Upper lobe of right lung (tissue), 1 donor: ENCODE results near the gene TMEM72. TPM values are rescaled to one million over a fixed set of nuclear protein-coding genes. Genes with fewer than 3 reads are reported as not detected.

Experiments used
- ATAC-seq: fragments of 200-7000 bp; cut with Tn5 transposase; one replicate; pipeline ENCODE4 v1.9.1; 2020; ENCODE audit warnings: mild to moderate bottlenecking, moderate library complexity
- DNase-seq: peaks from one replicate; pipeline ENCODE4 v3.0.0-alpha.2; 2020
- H3K27ac ChIP-seq: fragments of 200-600 bp; one replicate; pipeline ENCODE4 v1.8.0; 2022
- H3K27me3 ChIP-seq: fragments of 200-600 bp; one replicate; pipeline ENCODE4 v1.8.0; 2022; ENCODE audit warnings: mild to moderate bottlenecking
- H3K36me3 ChIP-seq: fragments of 200-600 bp; one replicate; pipeline ENCODE4 v1.8.0; 2022
- H3K4me1 ChIP-seq: fragments of 200-600 bp; one replicate; pipeline ENCODE4 v1.8.0; 2022
- H3K4me3 ChIP-seq: fragments of 200-600 bp; one replicate; pipeline ENCODE4 v1.8.0; 2022; ENCODE audit warnings: mild to moderate bottlenecking
- H3K9me3 ChIP-seq: fragments of 200-600 bp; one replicate; pipeline ENCODE4 v1.8.0; 2022
- intact Hi-C: fragments of 100-400 bp; cut with DNase I; formaldehyde crosslinking; loops from one replicate; pipeline ENCODE4 v1.11.0; 2022
- total RNA-seq: library from RNA; stranded (reverse); fragmentation: NEBNext Ultra II Directional; extraction: Animal tissue kit (Norgen Biotek cat#: 25700); gene quantifications from one replicate; pipeline ENCODE4 v1.2.1, GENCODE V29; 2021
- TF ChIP-seq, protein P1 (sequence below): fragments of 200-600 bp; IDR thresholded peaks from one replicate; pipeline ENCODE4 v1.8.0; 2022; ENCODE audit warnings: antibody characterized with exemption
- donor health status: DM: no; HTN: yes; CAD: no; lungs with severe emphysema.

TMEM72 gene
- total RNA-seq, 1 donor from 2014 or later: not detected

DNA sequence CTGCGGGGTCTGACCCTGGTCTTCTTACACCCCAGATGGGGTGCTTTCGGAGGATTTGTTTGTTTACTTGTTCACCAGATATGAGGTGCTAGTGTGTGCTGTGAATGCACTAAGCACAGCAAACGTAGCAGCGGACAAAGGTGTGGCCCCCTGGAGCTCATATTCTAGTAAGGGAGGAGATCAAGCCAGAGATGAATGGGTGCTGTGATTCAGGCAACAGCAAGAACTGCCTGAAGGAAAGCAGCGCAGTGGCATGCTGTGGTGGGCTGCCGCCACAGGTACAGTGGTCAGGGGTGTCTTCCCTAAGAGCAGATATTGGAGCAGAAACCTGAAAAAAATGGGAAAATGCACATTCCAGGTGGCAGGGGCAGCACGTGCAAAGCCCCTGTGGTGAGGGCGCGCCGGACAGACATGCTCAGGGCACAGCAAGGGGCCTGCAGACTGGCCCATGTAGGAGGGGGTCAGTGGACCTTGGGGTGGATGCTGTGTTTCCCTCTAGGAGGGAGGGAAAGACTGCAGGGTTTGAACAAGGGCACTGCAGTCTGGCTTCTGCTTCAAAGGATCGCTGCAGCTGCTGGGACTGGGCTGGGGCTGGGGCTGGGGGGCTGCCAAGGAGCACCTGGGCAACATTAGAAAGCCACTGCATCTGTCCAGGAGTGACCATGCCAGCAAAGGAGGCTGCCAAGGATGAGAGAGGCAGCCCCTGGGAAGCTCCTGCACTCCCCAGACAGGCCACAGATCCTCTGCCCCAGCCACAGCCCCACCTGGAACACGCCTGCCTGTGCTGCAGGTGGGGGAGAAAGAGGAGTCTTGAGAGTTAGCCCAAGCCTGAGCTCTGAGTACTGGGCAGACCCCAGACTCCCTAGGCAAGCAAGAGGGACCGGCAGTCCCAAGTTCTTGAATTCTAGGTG, 68.4 kb downstream of the TMEM72 start:
- Histone ChIP-seq H3K9me3 (no peaks in the 10 kb centered on the region), H3K36me3 (peaks cover 16% of the 10 kb centered on the region), H3K27ac (peak overlapping the region; percentile 92), H3K4me1 (peaks cover 69% of the 10 kb centered on the region), H3K4me3 (peak overlapping the region; percentile 73), H3K27me3 (no peaks in the 10 kb centered on the region)
- ATAC-seq: no peak
- intact Hi-C loops: no loop called here
- TF ChIP-seq, protein P1, sequence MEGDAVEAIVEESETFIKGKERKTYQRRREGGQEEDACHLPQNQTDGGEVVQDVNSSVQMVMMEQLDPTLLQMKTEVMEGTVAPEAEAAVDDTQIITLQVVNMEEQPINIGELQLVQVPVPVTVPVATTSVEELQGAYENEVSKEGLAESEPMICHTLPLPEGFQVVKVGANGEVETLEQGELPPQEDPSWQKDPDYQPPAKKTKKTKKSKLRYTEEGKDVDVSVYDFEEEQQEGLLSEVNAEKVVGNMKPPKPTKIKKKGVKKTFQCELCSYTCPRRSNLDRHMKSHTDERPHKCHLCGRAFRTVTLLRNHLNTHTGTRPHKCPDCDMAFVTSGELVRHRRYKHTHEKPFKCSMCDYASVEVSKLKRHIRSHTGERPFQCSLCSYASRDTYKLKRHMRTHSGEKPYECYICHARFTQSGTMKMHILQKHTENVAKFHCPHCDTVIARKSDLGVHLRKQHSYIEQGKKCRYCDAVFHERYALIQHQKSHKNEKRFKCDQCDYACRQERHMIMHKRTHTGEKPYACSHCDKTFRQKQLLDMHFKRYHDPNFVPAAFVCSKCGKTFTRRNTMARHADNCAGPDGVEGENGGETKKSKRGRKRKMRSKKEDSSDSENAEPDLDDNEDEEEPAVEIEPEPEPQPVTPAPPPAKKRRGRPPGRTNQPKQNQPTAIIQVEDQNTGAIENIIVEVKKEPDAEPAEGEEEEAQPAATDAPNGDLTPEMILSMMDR: no peak
- DNase-seq: no peak

DNA sequence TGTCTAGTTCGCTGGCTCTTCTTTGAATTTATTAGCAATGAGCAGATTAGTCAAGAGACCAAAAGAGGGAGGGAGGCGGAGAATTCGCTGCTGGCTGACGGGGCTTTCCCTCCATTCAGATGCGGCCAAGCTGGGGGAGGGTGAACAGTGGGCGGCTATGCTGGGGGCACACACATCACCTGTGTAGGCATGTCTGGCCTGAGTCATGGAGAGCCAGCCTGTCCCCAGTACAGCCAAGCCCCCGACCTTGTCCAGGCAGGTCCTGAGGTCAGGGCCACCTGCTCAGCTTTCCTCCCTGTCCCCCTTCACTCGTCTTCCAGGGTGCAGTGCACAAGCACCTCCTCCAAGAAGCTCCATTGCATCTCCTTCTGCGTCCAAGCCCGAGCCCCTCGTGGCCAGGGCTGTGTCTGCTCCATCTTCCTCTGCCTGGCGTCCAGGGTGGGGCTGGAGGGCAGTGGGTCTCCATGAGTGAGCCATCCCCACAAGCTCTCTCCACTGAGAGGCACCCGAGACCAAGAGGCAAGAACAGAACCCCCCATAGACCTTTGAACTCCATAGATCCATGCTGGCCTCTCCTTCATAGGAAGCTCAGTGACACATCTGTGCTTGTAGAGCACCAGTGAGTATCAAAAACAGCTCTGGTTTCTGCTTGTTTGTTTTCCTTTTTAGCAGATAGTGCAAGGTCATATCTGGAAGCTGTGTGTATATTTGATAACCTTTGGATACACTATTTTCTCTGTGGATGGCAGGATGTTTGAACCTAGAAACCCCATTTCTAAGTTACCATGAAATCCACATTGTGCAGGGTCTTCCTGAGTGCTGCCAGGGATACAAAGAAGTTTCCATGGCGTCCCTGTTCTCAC, 69.4 kb downstream of the TMEM72 start:
- no peaks in the 10 kb centered on the region for H3K27me3 ChIP-seq
- ATAC-seq (no peak), DNase-seq (no peak)
- H3K9me3 ChIP-seq: no peaks in the 10 kb centered on the region
- peaks cover 23% of the 10 kb centered on the region for H3K36me3 ChIP-seq
- H3K4me3 ChIP-seq: no peak overlapping the region
- TF ChIP-seq, protein P1: no peak
- peaks cover 74% of the 10 kb centered on the region for H3K4me1 ChIP-seq
- intact Hi-C loops: no loop called here
- peak overlapping the region; percentile 72 for H3K27ac ChIP-seq

DNA sequence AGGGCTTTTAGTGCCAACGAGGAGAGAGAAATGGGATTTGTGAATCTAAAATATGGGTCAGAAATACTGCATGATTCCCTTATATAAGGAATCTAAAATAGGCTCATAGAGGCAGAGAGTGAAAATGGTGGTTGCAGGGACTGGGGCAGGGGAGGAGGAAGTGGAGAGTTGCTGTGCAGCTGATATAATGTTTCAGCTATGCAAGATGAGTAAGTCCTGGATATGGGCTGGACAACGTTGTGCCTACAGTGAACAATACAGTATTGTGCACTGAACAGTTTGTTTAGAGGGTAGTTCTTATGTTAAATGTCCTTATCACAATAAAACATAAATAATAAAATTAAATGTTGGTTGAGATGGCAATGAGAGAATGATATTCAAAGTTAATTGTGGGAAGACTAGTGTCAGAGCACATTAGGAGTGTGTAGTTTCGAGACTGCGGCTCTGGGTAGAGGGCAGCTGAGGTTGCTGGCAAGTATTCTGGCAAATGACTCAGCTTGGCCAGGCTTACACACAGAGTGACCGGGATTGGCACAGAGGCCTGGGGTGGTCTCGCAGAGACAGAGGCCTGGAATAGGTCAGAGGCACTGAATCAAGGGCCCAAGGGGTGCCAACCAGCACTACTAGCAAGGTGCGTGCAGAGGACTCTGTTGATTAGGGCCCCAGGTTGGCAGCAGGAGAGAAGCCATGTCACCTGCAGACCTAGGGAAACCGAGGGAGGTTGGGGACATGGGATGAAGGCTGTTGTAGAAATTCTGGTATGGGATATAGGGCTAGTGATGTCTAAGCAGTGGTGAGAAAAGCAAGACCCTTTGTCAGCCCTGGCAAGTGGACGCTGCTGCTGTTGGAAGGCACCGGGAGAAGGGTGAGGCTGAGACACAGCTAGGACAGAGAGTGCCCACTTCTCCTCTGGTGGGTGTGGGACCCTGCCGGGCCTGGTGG, 70.3 kb downstream of the TMEM72 start:
- no peak for DNase-seq
- intact Hi-C loops: no loop called here
- ATAC-seq: no peak
- H3K27ac ChIP-seq: peak overlapping the region; percentile 72
- H3K36me3 ChIP-seq: peaks cover 20% of the 10 kb centered on the region
- H3K4me3 ChIP-seq: no peak overlapping the region
- H3K9me3 ChIP-seq: no peaks in the 10 kb centered on the region
- H3K27me3 ChIP-seq: no peaks in the 10 kb centered on the region
- peaks cover 69% of the 10 kb centered on the region for H3K4me1 ChIP-seq
- TF ChIP-seq, protein P1: no peak

DNA sequence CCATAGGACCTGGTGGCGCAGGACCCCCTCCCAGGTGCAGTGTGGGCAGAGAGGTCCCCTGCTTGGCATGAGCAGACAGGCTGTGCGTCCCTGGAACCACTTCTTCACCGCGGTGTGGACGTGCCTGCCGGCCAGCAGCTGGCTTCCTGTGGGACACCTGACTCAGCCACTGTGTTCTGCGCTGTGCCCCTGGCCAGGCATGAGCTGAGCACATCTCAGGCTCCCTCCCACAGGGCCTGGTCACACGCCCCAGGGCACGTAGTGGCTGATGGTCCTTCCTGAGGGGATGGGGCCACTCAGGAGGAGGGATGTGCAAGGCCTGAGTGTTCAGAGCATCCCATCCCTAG, 71.0 kb downstream of the TMEM72 start:
- H3K27me3 ChIP-seq: no peaks in the 10 kb centered on the region
- ATAC-seq (no peak), DNase-seq (no peak)
- TF ChIP-seq, protein P1: no peak
- H3K4me3 ChIP-seq: no peak overlapping the region
- intact Hi-C loops: no loop called here
- H3K9me3 ChIP-seq: no peaks in the 10 kb centered on the region
- H3K4me1 ChIP-seq: peaks cover 71% of the 10 kb centered on the region
- H3K27ac ChIP-seq: peak overlapping the region; percentile 72
- peaks cover 14% of the 10 kb centered on the region for H3K36me3 ChIP-seq

DNA sequence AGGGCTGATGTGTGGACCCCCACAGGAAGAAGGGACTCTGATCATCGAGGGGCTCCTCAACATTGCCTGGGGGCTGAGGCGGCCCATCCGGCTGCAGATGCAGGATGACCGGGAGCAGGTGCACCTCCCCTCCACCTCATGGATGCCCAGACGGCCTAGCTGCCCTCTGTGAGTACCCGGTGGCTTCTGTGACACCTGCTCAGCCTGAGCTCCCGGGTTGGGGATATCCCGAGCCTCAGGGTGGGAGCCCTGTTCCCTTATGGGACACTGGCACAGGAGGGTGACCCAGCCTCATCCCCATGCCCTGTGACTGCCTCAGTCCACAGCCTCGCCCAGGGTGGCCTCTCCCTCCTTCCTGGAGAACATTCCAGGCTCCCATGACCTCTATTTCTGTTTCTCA, 71.4 kb downstream of the TMEM72 start:
- peaks cover 10% of the 10 kb centered on the region for H3K36me3 ChIP-seq
- ATAC-seq (no peak), DNase-seq (no peak)
- H3K4me3 ChIP-seq: no peak overlapping the region
- H3K27ac ChIP-seq: peak overlapping the region; percentile 72
- TF ChIP-seq, protein P1: no peak
- no peaks in the 10 kb centered on the region for H3K27me3 ChIP-seq
- intact Hi-C loops: no loop called here
- H3K4me1 ChIP-seq: peaks cover 72% of the 10 kb centered on the region
- H3K9me3 ChIP-seq: no peaks in the 10 kb centered on the region
